Activated B cell treated with CpG ODN at 0.5 μM for 24 hours (primary cell): ENCODE measurements around the gene TPM1. TPM values are rescaled to one million over a fixed set of nuclear protein-coding genes. Genes with fewer than 3 reads are reported as not detected.

Experiments
- ATAC-seq: fragments of 200-7000 bp; cut with Tn5 transposase; one replicate; pipeline ENCODE4 v1.10.0; 2021; ENCODE audit warnings: low read depth, mild to moderate bottlenecking, moderate library complexity
- CTCF ChIA-PET: fragments of 350-600 bp; sonication (Branson Sonifier 250); formaldehyde crosslinking; loops from one replicate; lab custom pipeline; 2021; ENCODE audit warnings: antibody characterized with exemption; lab: Charles Lee
- POLR2A ChIA-PET: fragments of 350-600 bp; sonication (Branson Sonifier 250); formaldehyde crosslinking; loops from one replicate; lab custom pipeline; 2021; ENCODE audit warnings: antibody characterized with exemption; lab: Charles Lee
- DNase-seq: peaks from one replicate; pipeline ENCODE4 v3.0.0; 2022
- H3K27ac Mint-ChIP-seq: one replicate; pipeline ENCODE4 v1.8.0; 2020; ENCODE audit warnings: mixed read lengths
- H3K27me3 Mint-ChIP-seq: one replicate; pipeline ENCODE4 v1.8.0; 2021; ENCODE audit warnings: mixed read lengths
- H3K36me3 Mint-ChIP-seq: one replicate; pipeline ENCODE4 v1.8.0; 2021; ENCODE audit warnings: low read depth, mixed read lengths
- H3K4me1 Mint-ChIP-seq: one replicate; pipeline ENCODE4 v1.8.0; 2021; ENCODE audit warnings: mixed read lengths
- H3K4me3 Mint-ChIP-seq: one replicate; pipeline ENCODE4 v1.8.0; 2020; ENCODE audit warnings: mild to moderate bottlenecking, mixed read lengths
- H3K9me3 Mint-ChIP-seq: one replicate; pipeline ENCODE4 v1.8.0; 2020; ENCODE audit warnings: mixed read lengths
- intact Hi-C: fragments of 100-400 bp; cut with micrococcal nuclease; formaldehyde crosslinking; loops from one replicate; pipeline ENCODE4 v1.15.1; 2024
- total RNA-seq: library from RNA; stranded (reverse); gene quantifications from 2 replicates; pipeline ENCODE4 v1.2.3, GENCODE V29; 2022
- TF ChIP-seq, protein P1 (sequence below): fragments of 200-600 bp; IDR thresholded peaks from one replicate; pipeline ENCODE4 v1.8.0; 2022; ENCODE audit warnings: antibody characterized with exemption, mild to moderate bottlenecking

The TPM1 gene
- total RNA-seq, 1 donor from 2014 or later, result 7.8 TPM

DNA sequence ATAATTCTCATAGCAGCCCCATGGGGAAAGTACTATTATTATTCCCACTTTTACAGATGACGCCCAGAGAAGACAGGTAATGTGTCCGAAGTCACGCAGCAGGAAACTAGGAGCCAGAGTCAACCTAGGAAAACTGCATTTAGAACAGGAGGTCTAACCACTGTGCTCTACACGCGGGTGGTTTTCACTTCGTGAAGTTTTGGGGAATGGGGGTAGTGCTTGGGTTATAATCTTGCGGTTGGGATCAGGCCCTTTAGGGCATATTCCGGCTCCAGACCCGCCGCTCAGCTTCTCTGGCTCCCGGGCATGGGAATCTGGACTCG is 5.2 kb downstream of the TPM1 start:
- POLR2A ChIA-PET, result interaction anchor here (1.3 to 1.4 kb wide), 2 partner anchors 110 to 457 kb away, joined by 6 read pairs; partner anchors contain the start of genes RPS27L and USP3
- peak overlapping the region; percentile 92 for H3K4me3 Mint-ChIP-seq
- DNase-seq (no peak), ATAC-seq (no peak)
- peaks cover 25% of the 10 kb centered on the region for H3K4me1 Mint-ChIP-seq
- intact Hi-C loops, result loop anchor here (1.0 to 5.0 kb wide), 7 partner anchors 46 to 555 kb away; partner anchors contain the start of genes APH1B, LACTB, RAB8B and RPS27L
- peaks cover 31% of the 10 kb centered on the region for H3K27me3 Mint-ChIP-seq
- no peaks in the 10 kb centered on the region for H3K9me3 Mint-ChIP-seq
- CTCF ChIA-PET, result interaction anchor here (0.7 to 3.5 kb wide), 18 partner anchors 10 to 358 kb away, joined by 3 to 37 read pairs (median 4); no protein-coding TSS in a partner anchor
- H3K36me3 Mint-ChIP-seq, result peaks cover 2% of the 10 kb centered on the region
- H3K27ac Mint-ChIP-seq, result peak overlapping the region; percentile 53
- TF ChIP-seq, protein P1, sequence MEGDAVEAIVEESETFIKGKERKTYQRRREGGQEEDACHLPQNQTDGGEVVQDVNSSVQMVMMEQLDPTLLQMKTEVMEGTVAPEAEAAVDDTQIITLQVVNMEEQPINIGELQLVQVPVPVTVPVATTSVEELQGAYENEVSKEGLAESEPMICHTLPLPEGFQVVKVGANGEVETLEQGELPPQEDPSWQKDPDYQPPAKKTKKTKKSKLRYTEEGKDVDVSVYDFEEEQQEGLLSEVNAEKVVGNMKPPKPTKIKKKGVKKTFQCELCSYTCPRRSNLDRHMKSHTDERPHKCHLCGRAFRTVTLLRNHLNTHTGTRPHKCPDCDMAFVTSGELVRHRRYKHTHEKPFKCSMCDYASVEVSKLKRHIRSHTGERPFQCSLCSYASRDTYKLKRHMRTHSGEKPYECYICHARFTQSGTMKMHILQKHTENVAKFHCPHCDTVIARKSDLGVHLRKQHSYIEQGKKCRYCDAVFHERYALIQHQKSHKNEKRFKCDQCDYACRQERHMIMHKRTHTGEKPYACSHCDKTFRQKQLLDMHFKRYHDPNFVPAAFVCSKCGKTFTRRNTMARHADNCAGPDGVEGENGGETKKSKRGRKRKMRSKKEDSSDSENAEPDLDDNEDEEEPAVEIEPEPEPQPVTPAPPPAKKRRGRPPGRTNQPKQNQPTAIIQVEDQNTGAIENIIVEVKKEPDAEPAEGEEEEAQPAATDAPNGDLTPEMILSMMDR, result no peak

DNA sequence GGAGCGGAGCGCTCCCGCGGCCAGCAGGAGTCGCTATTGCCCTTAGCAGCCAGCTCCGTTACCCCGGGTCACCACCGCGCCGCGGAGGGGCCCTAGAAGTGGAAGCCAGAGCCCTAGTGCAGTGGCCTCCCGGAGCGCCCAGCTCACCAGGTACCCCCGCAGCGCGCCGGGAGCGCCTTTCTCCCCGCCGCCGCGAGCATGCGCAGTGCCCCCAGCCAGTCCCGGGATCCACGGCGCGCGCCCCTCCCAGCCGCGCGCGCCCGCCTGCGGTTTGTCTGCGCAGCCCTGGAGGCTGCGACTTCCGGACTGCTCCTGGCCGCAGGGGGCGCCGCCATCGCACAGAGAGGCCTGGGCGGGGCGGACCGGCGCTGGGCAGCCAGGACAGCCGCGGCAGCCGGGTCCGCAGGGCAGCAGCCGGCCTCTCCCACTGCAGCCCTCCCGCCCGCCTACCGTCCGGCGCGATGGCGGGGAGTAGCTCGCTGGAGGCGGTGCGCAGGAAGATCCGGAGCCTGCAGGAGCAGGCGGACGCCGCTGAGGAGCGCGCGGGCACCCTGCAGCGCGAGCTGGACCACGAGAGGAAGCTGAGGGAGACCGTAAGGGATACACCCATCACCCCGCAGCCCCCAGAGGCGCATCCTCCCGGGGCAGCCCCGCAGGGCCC is 5.7 kb downstream of the TPM1 start:
- POLR2A ChIA-PET, result interaction anchor here (0.6 to 1.4 kb wide), 4 partner anchors 109 to 985 kb away, joined by 3 to 6 read pairs (median 6); partner anchors contain the start of genes RPS27L and USP3
- CTCF ChIA-PET, result interaction anchor here (0.6 to 3.5 kb wide), 22 partner anchors 9 to 399 kb away, joined by 3 to 37 read pairs (median 4); no protein-coding TSS in a partner anchor
- Mint-ChIP-seq H3K9me3 (no peaks in the 10 kb centered on the region), H3K27ac (peak overlapping the region; percentile 53), H3K4me1 (peaks cover 22% of the 10 kb centered on the region), H3K4me3 (peak overlapping the region; percentile 92), H3K27me3 (peaks cover 28% of the 10 kb centered on the region), H3K36me3 (peaks cover 2% of the 10 kb centered on the region)
- DNase-seq (peak; percentile 84), ATAC-seq (peak; percentile 86)
- TF ChIP-seq, protein P1, result peak; percentile 73
- intact Hi-C loops, result loop anchor here (1.0 to 5.0 kb wide), 7 partner anchors 45 to 554 kb away; partner anchors contain the start of genes APH1B, LACTB, RAB8B and RPS27L

DNA sequence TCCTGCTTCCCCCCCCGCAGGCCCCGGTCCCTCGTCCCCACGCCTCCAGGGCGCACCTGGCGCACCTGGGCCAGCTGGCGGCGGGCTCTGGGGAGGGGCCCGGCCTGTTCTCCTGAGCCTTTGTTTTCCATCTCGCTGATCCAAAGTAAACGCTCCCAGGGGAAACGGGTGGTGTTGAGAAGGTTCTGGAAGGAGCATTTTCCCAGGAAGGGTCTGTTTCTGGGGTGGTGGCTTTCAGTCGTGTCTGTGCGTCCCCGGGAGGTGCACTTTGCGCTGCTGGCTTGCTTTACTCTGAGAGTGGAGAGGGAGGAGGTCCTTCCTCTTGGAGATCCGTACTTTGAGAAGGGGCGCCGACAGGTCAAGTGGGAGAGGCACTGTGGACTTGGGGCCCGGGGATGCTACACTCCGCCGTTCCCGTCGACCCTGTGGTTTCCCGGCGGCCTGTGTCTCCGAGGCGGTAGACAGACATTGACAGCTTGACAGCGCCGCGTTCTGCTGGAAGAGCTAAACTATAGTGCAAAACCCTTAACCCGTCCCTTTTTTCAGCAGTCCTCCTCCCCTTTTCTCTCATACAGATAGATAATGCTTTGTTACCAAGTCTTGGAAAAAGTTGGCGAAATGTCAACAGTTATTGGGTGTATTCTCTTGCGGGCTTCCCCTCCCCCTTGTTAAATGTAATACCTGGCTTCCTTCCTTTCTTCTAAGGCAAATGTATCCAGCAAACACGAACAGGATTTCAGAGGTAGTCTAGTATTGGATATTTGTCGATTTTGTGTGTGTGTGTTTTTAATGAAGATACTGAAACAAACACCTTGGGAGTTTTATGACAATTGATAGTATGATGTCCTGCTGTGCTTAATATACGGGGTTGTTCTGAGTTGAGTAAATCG is 6.5 kb downstream of the TPM1 start:
- TF ChIP-seq, protein P1, result no peak
- ChIA-PET CTCF (interaction anchor here (0.6 to 3.5 kb wide), 13 partner anchors 10 to 398 kb away, joined by 3 to 37 read pairs (median 3); no protein-coding TSS in a partner anchor), POLR2A (interaction anchor here (0.6 to 1.4 kb wide), 3 partner anchors 108 to 984 kb away, joined by 3 to 6 read pairs (median 5); partner anchors contain the start of genes RPS27L and USP3)
- Mint-ChIP-seq H3K27me3 (peaks cover 25% of the 10 kb centered on the region), H3K27ac (peak overlapping the region; percentile 65), H3K4me3 (peak overlapping the region; percentile 92), H3K9me3 (no peaks in the 10 kb centered on the region), H3K4me1 (peaks cover 19% of the 10 kb centered on the region), H3K36me3 (peaks cover 2% of the 10 kb centered on the region)
- ATAC-seq (no peak), DNase-seq (no peak)
- intact Hi-C loops, result loop anchor here (1.0 to 5.0 kb wide), 7 partner anchors 44 to 553 kb away; partner anchors contain the start of genes APH1B, LACTB, RAB8B and RPS27L

DNA sequence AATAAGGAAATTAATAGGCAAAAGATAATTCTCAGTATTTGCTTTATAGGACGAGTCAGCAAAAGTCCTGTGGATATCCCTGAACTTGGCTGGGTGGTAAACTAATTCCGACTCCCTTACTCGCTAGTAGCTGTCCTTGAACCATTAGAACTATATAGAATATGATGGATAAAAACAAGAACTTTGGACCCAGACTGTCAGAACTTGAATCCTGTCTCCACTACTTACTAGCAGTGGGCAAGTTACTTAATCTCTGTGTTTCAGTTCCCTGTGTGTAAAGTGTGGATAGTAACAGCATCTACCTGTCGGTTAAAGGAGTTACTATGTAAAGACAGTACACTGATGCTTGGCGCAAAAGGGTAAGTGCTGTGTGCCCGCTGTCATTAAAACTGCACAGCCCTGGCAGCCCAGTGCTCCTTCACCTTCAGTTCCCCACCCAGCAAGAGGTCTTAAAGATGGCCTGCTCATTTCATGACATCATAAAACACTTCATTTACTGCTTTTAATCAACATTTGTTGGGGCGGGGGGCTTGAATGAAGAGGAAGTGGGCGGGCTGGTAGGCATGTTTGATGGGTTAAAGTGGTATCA is 7.3 kb downstream of the TPM1 start:
- intact Hi-C loops, result loop anchor here (2.0 to 5.0 kb wide), 3 partner anchors 139 to 552 kb away; partner anchors contain the start of genes APH1B and RAB8B
- H3K4me3 Mint-ChIP-seq, result peak overlapping the region; percentile 44
- CTCF ChIA-PET, result interaction anchor here (0.7 to 3.5 kb wide), 2 partner anchors 11 to 44 kb away, joined by 3 to 37 read pairs; no protein-coding TSS in a partner anchor

More for the DNA sequence above, 7.3 kb downstream of the TPM1 start:
- Mint-ChIP-seq H3K36me3 (peaks cover 2% of the 10 kb centered on the region), H3K27me3 (peaks cover 18% of the 10 kb centered on the region), H3K4me1 (peaks cover 19% of the 10 kb centered on the region), H3K27ac (no peak overlapping the region), H3K9me3 (no peaks in the 10 kb centered on the region)
- TF ChIP-seq, protein P1, result no peak
- POLR2A ChIA-PET, result no interaction called here
- no peak for DNase-seq
- ATAC-seq, result no peak
